GM12865 (cell line): ENCODE results near the gene PTCHD4.
A peak's percentile ranks its signal among the peaks of the same experiment; 100 is the strongest.

Experiments used
- DNase-seq: peaks from one replicate; pipeline ENCODE4 v3.0.0; 2010; ENCODE audit warnings: low read depth
- H3K4me3 ChIP-seq: 2 replicates; pipeline ENCODE4 v1.5.1; 2011; ENCODE audit warnings: mild to moderate bottlenecking, low read depth, low read length, control low read depth
- TF ChIP-seq, protein P1 (sequence below): IDR thresholded peaks from 2 replicates; pipeline ENCODE4 v1.5.1; 2011; ENCODE audit warnings: low read length, control low read depth, low read depth, inconsistent platforms; ENCODE audit not compliant: insufficient read depth; ENCODE audit errors: missing control alignments

Gene PTCHD4

GRCh38 chr6:48080227-48081009, 30.6 kb downstream of the PTCHD4 start:
- TF ChIP-seq, protein P1, sequence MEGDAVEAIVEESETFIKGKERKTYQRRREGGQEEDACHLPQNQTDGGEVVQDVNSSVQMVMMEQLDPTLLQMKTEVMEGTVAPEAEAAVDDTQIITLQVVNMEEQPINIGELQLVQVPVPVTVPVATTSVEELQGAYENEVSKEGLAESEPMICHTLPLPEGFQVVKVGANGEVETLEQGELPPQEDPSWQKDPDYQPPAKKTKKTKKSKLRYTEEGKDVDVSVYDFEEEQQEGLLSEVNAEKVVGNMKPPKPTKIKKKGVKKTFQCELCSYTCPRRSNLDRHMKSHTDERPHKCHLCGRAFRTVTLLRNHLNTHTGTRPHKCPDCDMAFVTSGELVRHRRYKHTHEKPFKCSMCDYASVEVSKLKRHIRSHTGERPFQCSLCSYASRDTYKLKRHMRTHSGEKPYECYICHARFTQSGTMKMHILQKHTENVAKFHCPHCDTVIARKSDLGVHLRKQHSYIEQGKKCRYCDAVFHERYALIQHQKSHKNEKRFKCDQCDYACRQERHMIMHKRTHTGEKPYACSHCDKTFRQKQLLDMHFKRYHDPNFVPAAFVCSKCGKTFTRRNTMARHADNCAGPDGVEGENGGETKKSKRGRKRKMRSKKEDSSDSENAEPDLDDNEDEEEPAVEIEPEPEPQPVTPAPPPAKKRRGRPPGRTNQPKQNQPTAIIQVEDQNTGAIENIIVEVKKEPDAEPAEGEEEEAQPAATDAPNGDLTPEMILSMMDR, result no peak
- no peak for DNase-seq
- no peak overlapping the region for H3K4me3 ChIP-seq

- no peak for DNase-seq
- no peak overlapping the region for H3K4me3 ChIP-seq
- TF ChIP-seq, protein P1, result no peak
Observed at GRCh38 chr6:48078120-48078519, 32.9 kb downstream of the PTCHD4 start.

GRCh38 chr6:48075181-48075580, 35.8 kb downstream of the PTCHD4 start:
- TF ChIP-seq, protein P1, result no peak
- H3K4me3 ChIP-seq, result no peak overlapping the region
- no peak for DNase-seq

DNA sequence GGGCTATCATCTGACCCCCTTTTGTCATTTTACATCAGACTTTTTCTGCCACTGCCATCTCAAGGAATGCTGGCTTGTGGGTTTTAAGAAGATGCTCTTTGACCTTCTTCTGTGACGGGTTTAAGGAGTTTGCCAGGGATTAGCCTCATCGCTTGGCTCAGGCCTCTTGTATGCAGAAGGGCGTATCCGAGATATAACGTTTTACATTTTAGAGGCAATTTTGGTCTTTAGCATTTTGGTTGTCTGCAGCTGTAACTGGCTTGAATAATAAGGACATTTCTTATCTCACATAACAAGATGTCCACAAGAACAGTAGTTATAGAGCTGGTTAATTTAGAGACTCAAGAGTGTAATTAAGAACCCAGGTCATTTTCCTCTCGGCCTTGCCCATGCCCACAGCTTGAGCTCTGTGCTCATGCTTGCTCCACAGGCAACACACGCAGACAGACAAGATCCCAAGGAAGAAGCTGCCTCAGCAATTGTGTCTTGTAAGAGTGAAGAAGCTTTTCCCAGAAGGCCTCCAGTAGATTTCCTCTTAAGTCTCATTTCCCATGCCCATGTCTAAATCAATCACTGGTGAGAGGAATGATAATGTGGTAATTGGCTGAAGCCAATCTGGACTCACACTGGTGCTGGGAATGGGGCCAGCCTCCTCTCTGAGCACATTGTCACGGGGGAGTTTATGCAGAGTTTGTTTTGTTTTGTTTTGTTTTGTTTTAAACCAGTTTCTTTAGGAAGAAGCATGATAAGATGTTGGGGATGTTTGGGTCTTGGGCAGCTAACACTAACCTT, 36.8 kb downstream of the PTCHD4 start:
- no peak overlapping the region for H3K4me3 ChIP-seq
- TF ChIP-seq, protein P1, result no peak
- DNase-seq, result no peak

- DNase-seq, result no peak
- H3K4me3 ChIP-seq, result no peak overlapping the region
- TF ChIP-seq, protein P1, result no peak
Observed at GRCh38 chr6:48071833-48072232, 39.2 kb downstream of the PTCHD4 start.

GRCh38 chr6:48069280-48069679, 41.7 kb downstream of the PTCHD4 start:
- TF ChIP-seq, protein P1, result no peak
- peak; percentile 2 for DNase-seq

More at GRCh38 chr6:48069280-48069679, 41.7 kb downstream of the PTCHD4 start:
- no peak overlapping the region for H3K4me3 ChIP-seq
